Right atrium auricular region (tissue), 2 donors: Measurements from ENCODE around the gene TSHZ3. TPM values are rescaled to one million over a fixed set of nuclear protein-coding genes. Genes with fewer than 3 reads are reported as not detected.

Source experiments
- DNase-seq: peaks from one replicate; pipeline ENCODE4 v3.0.0-alpha.2; 2019; ENCODE audit warnings: low spot score
- H3K27ac ChIP-seq, 2 donors: fragments of 200-600 bp; sonication (generic); 1 replicate in 1 of 2; 2 replicates in 1 of 2; pipeline ENCODE4 v1.5.1; 2016 to 2019
- H3K27me3 ChIP-seq, 2 donors: fragments of 200-600 bp; sonication (generic); one replicate each; pipeline versions ENCODE4 v1.5.1 to v1.6.0; 2017 to 2019
- H3K36me3 ChIP-seq: fragments of 200-600 bp; sonication (generic); one replicate; pipeline ENCODE4 v1.5.1; 2016
- H3K4me1 ChIP-seq, 2 donors: fragments of 200-600 bp; sonication (generic); one replicate each; pipeline versions ENCODE4 v1.5.1 to v1.6.0; 2017 to 2019
- H3K4me3 ChIP-seq, 2 donors: fragments of 200-600 bp; sonication (generic); 1 replicate in 1 of 2; 2 replicates in 1 of 2; pipeline ENCODE4 v1.5.1; 2017 to 2019; ENCODE audit warnings: mild to moderate bottlenecking in 1 of 2, moderate library complexity in 1 of 2
- H3K9me3 ChIP-seq, 2 donors: fragments of 200-600 bp; sonication (generic); one replicate each; pipeline ENCODE4 v1.5.1; 2019
- CTCF ChIP-seq, 2 donors: fragments of 200-600 bp; sonication (generic); IDR thresholded peaks; one replicate each; pipeline ENCODE4 v1.5.1; 2019; ENCODE audit warnings: antibody characterized with exemption in 2 of 2
- total RNA-seq, 2 donors: library from RNA; depleted of rRNA; stranded (reverse); fragments of >200 nt; gene quantifications; one replicate each; pipeline ENCODE4 v1.1.0, GENCODE V29; 2016

Gene TSHZ3
- total RNA-seq, 2 donors from 2014 or later: 3.9 to 5.6 TPM

GRCh38 chr19:31308781-31309180, 40.5 kb downstream of the TSHZ3 start:
- Histone ChIP-seq H3K36me3 (no peaks in the 10 kb centered on the region), H3K27ac (no peak overlapping the region), H3K4me1 (peaks cover 0 to 8% of the 10 kb centered on the region in 2 donors), H3K4me3 (no peak overlapping the region), H3K9me3 (no peaks in the 10 kb centered on the region), H3K27me3 (no peaks in the 10 kb centered on the region)
- no peak for TF ChIP-seq CTCF (IDR thresholded peaks at IDR 0.05)
- DNase-seq: no peak

GRCh38 chr19:31307071-31307669, 42.1 kb downstream of the TSHZ3 start:
- Histone ChIP-seq H3K36me3 (no peaks in the 10 kb centered on the region), H3K27me3 (no peaks in the 10 kb centered on the region), H3K4me1 (peaks cover 0 to 8% of the 10 kb centered on the region in 2 donors), H3K4me3 (no peak overlapping the region), H3K9me3 (no peaks in the 10 kb centered on the region), H3K27ac (no peak overlapping the region)
- no peak for TF ChIP-seq CTCF (IDR thresholded peaks at IDR 0.05)
- DNase-seq: no peak

GRCh38 chr19:31306006-31306753, 43.1 kb downstream of the TSHZ3 start:
- Histone ChIP-seq H3K4me3 (no peak overlapping the region), H3K36me3 (no peaks in the 10 kb centered on the region), H3K9me3 (no peaks in the 10 kb centered on the region), H3K27ac (no peak overlapping the region), H3K4me1 (no peaks in the 10 kb centered on the region), H3K27me3 (no peaks in the 10 kb centered on the region)
- TF ChIP-seq CTCF (IDR thresholded peaks at IDR 0.05): no peak
- no peak for DNase-seq

GRCh38 chr19:31304831-31305312, 44.4 kb downstream of the TSHZ3 start:
- Histone ChIP-seq H3K27me3 (no peaks in the 10 kb centered on the region), H3K27ac (no peak overlapping the region), H3K9me3 (no peaks in the 10 kb centered on the region), H3K36me3 (no peaks in the 10 kb centered on the region), H3K4me3 (no peak overlapping the region), H3K4me1 (no peaks in the 10 kb centered on the region)
- no peak for TF ChIP-seq CTCF (IDR thresholded peaks at IDR 0.05)
- DNase-seq: no peak

GRCh38 chr19:31303262-31303815, 45.9 kb downstream of the TSHZ3 start:
- Histone ChIP-seq H3K36me3 (no peaks in the 10 kb centered on the region), H3K27me3 (no peaks in the 10 kb centered on the region), H3K9me3 (no peaks in the 10 kb centered on the region), H3K27ac (no peak overlapping the region), H3K4me3 (no peak overlapping the region), H3K4me1 (no peaks in the 10 kb centered on the region)
- no peak for DNase-seq
- no peak for TF ChIP-seq CTCF (IDR thresholded peaks at IDR 0.05)
